ENCODE results near the gene STARD7. TPM values are rescaled to one million over a fixed set of nuclear protein-coding genes. Genes with fewer than 3 reads are reported as not detected.

Gene STARD7
- total and polyA plus RNA-seq, 2 of the 13 experiments (the other 11 are each of a cell fraction or from before 2014, with no cell fraction given), result 88.2 to 300 TPM

GRCh38 chr2:96218508-96219131 lies 10.0 kb upstream of the STARD7 start:
- Histone ChIP-seq H3K4me3 (replicated peaks in 1 of 3; ENCODE audit: insufficient read depth in 1 of 3, low read depth in 2 of 3, low read length in 3 of 3) (no peak overlapping the region), H3K27ac (ENCODE audit: extremely low read length, insufficient read depth, low read length) (no peak overlapping the region), H3K27me3 (ENCODE audit: control insufficient read depth in 1 of 2, insufficient read depth in 2 of 2, low read length in 2 of 2) (no peaks in the 10 kb centered on the region), H2AFZ (ENCODE audit: low read length) (no peak overlapping the region), H4K20me1 (ENCODE audit: insufficient read depth, low read length) (no peaks in the 10 kb centered on the region), H3K79me2 (ENCODE audit: insufficient read depth, low read length) (no peaks in the 10 kb centered on the region), H3K4me2 (ENCODE audit: low read depth, low read length) (no peak overlapping the region), H3K9ac (ENCODE audit: insufficient read depth, low read depth, low read length) (no peak overlapping the region), H3K9me3 (ENCODE audit: low read length) (no peaks in the 10 kb centered on the region), H3K4me1 (ENCODE audit: insufficient read depth, low read length) (0 out of 2 replicates have a peak, but pooled peaks cover 9% of the 10 kb centered on the region), H3K36me3 (replicated peaks in 1 of 2; ENCODE audit: control insufficient read depth in 1 of 2, insufficient read depth in 2 of 2, low read length in 2 of 2) (peaks cover 1 to 3% of the 10 kb centered on the region in 2 experiments; a peak in 3 of 5 replicates)
- BruUV-seq (replicated peaks), result no TSS peak
- TF ChIP-seq ZNF512 (CRISPR knock-in tag; IDR thresholded peaks at IDR 0.05) (no peak), ZNF251 (CRISPR knock-in tag; IDR thresholded peaks at IDR 0.05) (no peak), HIVEP1 (CRISPR knock-in tag; IDR thresholded peaks at IDR 0.05) (no peak), ZNF292 (CRISPR knock-in tag; IDR thresholded peaks at IDR 0.05; ENCODE audit: borderline replicate concordance, low read depth) (no peak), ZNF414 (CRISPR knock-in tag; IDR thresholded peaks at IDR 0.05) (no peak), ETS1 (CRISPR knock-in tag; IDR thresholded peaks at IDR 0.05) (no peak), BATF2 (CRISPR knock-in tag; IDR thresholded peaks at IDR 0.05) (no peak), ZMYM3 (CRISPR knock-in tag; IDR thresholded peaks at IDR 0.05) (no peak), ZNF253 (CRISPR knock-in tag; IDR thresholded peaks at IDR 0.05; ENCODE audit: borderline replicate concordance) (no peak), ZNF841 (CRISPR knock-in tag; IDR thresholded peaks at IDR 0.05; ENCODE audit: borderline replicate concordance) (no peak), RBM22 (optimal IDR thresholded peaks at IDR 0.05; ENCODE audit: low read length) (no peak), TGIF2 (CRISPR knock-in tag; IDR thresholded peaks at IDR 0.05) (no peak), ARID2 (CRISPR knock-in tag; IDR thresholded peaks at IDR 0.05; ENCODE audit: borderline replicate concordance) (no peak), ZNF30 (CRISPR knock-in tag; IDR thresholded peaks at IDR 0.05) (no peak)
- POLR2A ChIA-PET, result interaction anchor here (2.3 kb wide), 1 partner anchor 10 kb away, joined by 6 read pairs; the partner anchor contains the start of gene STARD7
- WGBS (ENCODE audit: low lambda C conversion rate), result 84% methylated on average over 13 of the region's 13 CpGs
- in situ Hi-C loops (cut with HindIII; ENCODE audit: extremely low pct_ligation_motif_present, low pct_unique_long_range_greater_than_20kb) (no loop called here), intact Hi-C loops (cut with micrococcal nuclease; ENCODE audit: unreplicated experiment) (no loop called here)
- CTCF ChIA-PET (ENCODE audit: low intra/inter-chr PET ratio, low total read pairs), result no interaction called here
- DNase-seq (ENCODE audit: low spot score) (no peak), FAIRE-seq (no peak), ATAC-seq (no peak)
